ENCODE data around the gene CASS4. TPM values are rescaled to one million over a fixed set of nuclear protein-coding genes. Genes with fewer than 3 reads are reported as not detected.

The CASS4 gene
- total RNA-seq, 1 donor from 2014 or later, result 0.26 TPM

GRCh38 chr20:56391596-56392131 lies 20.4 kb upstream of the CASS4 start:
- H3K27me3 Mint-ChIP-seq, result no peaks in the 10 kb centered on the region
- no peak overlapping the region for H3K27ac Mint-ChIP-seq
- H3K36me3 Mint-ChIP-seq (ENCODE audit: insufficient read depth), result peaks cover 10% of the 10 kb centered on the region
- H3K4me3 Mint-ChIP-seq (ENCODE audit: low read depth), result no peak overlapping the region
- no peaks in the 10 kb centered on the region for H3K9me3 Mint-ChIP-seq (ENCODE audit: low read depth)
- no peak for TF ChIP-seq CTCF (IDR thresholded peaks at IDR 0.05; ENCODE audit: unreplicated experiment)
- H3K4me1 Mint-ChIP-seq (ENCODE audit: low read depth), result peaks cover 18% of the 10 kb centered on the region
- DNase-seq (ENCODE audit: low spot score, unreplicated experiment), result no peak

- peak within 1 kb of the TSS; percentile 90 for H3K27ac Mint-ChIP-seq
- peaks cover 18% of the 10 kb centered on the region for H3K4me1 Mint-ChIP-seq (ENCODE audit: low read depth)
- H3K36me3 Mint-ChIP-seq (ENCODE audit: insufficient read depth), result peaks cover 13% of the 10 kb centered on the region
Measured at GRCh38 chr20:56392132-56392880, 19.8 kb upstream of the CASS4 start, which contains the start of the genes AURKA and CSTF1. Gene AURKA (minus strand): TSS chr20:56392215. CDS start chr20:56388197, 4,018 bp downstream. Gene CSTF1 (plus strand): TSS chr20:56392645. CDS start chr20:56395553, 2,908 bp downstream.

GRCh38 chr20:56392881-56393482 lies 19.1 kb upstream of the CASS4 start:
- Mint-ChIP-seq H3K27me3 (no peaks in the 10 kb centered on the region), H3K4me1 (ENCODE audit: low read depth) (peaks cover 18% of the 10 kb centered on the region), H3K36me3 (ENCODE audit: insufficient read depth) (peaks cover 14% of the 10 kb centered on the region), H3K27ac (peak overlapping the region; percentile 90), H3K4me3 (ENCODE audit: low read depth) (no peak overlapping the region), H3K9me3 (ENCODE audit: low read depth) (no peaks in the 10 kb centered on the region)
- no peak for DNase-seq (ENCODE audit: low spot score, unreplicated experiment)
- no peak for TF ChIP-seq CTCF (IDR thresholded peaks at IDR 0.05; ENCODE audit: unreplicated experiment)

More at GRCh38 chr20:56392132-56392880, 19.8 kb upstream of the CASS4 start, which contains the start of the genes AURKA and CSTF1:
- Mint-ChIP-seq H3K27me3 (no peaks in the 10 kb centered on the region), H3K9me3 (ENCODE audit: low read depth) (no peaks in the 10 kb centered on the region), H3K4me3 (ENCODE audit: low read depth) (no peak within 1 kb of the TSS)
- peak; percentile 98 for DNase-seq (ENCODE audit: low spot score, unreplicated experiment)
- no peak for TF ChIP-seq CTCF (IDR thresholded peaks at IDR 0.05; ENCODE audit: unreplicated experiment)

GRCh38 chr20:56393653-56394052 lies 18.4 kb upstream of the CASS4 start:
- H3K4me3 Mint-ChIP-seq (ENCODE audit: low read depth), result no peak overlapping the region
- H3K27ac Mint-ChIP-seq, result peak overlapping the region; percentile 90
- H3K27me3 Mint-ChIP-seq, result no peaks in the 10 kb centered on the region
- H3K9me3 Mint-ChIP-seq (ENCODE audit: low read depth), result no peaks in the 10 kb centered on the region
- no peak for DNase-seq (ENCODE audit: low spot score, unreplicated experiment)
- TF ChIP-seq CTCF (IDR thresholded peaks at IDR 0.05; ENCODE audit: unreplicated experiment), result no peak
- H3K36me3 Mint-ChIP-seq (ENCODE audit: insufficient read depth), result peaks cover 17% of the 10 kb centered on the region
- H3K4me1 Mint-ChIP-seq (ENCODE audit: low read depth), result peaks cover 18% of the 10 kb centered on the region

- H3K9me3 Mint-ChIP-seq (ENCODE audit: low read depth), result no peaks in the 10 kb centered on the region
- no peak for TF ChIP-seq CTCF (IDR thresholded peaks at IDR 0.05; ENCODE audit: unreplicated experiment)
- no peak overlapping the region for H3K27ac Mint-ChIP-seq
- H3K4me1 Mint-ChIP-seq (ENCODE audit: low read depth), result peaks cover 15% of the 10 kb centered on the region
- peaks cover 20% of the 10 kb centered on the region for H3K36me3 Mint-ChIP-seq (ENCODE audit: insufficient read depth)
- H3K27me3 Mint-ChIP-seq, result no peaks in the 10 kb centered on the region
- no peak for DNase-seq (ENCODE audit: low spot score, unreplicated experiment)
- H3K4me3 Mint-ChIP-seq (ENCODE audit: low read depth), result no peak overlapping the region
Measured at GRCh38 chr20:56395166-56395565, 16.9 kb upstream of the CASS4 start.

Data from progenitor cell of endocrine pancreas (in vitro differentiated cells).